Activated CD8-positive, alpha-beta memory T cell treated with anti-CD3 and anti-CD28 coated beads, Interleukin-2, amount 50 U/mL, for 24 hours (primary cell): ENCODE data around the gene ATP10B.

ENCODE experiments used
- DNase-seq: peaks from one replicate; pipeline ENCODE4 v3.0.0-alpha.2; 2020; ENCODE audit errors: extremely low read depth

The ATP10B gene

DNA sequence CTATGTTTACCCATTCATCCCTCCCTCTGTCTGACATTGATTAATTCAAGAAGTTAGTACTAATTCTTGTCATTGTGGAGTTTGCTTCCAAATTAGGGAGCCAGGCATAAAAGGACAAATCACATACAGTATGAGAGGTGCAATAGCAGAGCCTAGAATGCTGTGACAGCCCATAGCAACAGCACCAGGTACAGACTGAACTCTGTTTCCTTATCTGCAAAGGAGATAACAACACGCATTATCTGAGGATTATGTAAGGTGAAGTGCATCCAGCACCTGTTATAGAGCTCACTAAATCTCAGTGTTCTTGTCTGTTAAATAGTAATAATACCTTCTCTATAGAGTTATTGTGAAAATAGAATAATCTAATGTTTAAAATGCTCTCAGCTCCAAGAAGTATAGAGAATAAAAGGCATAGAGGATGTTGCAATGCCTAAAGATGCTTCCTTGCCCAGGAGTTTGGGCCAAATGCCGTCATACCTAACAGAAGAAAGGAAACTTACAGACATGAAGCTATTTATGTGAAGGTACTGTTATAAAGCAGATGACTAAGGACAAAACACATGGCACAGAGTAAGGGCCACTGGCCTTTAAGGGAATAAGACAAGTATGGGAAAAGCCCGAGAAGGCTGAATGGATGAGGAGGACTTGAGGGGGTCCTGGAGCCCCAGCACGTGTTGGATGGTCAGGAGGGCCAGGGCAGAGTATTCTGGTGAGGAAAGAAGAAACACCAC is 214.5 kb downstream of the ATP10B start:
- no peak for DNase-seq

GRCh38 chr5:160635663-160636062 is 216.3 kb downstream of the ATP10B start:
- DNase-seq = no peak

DNA sequence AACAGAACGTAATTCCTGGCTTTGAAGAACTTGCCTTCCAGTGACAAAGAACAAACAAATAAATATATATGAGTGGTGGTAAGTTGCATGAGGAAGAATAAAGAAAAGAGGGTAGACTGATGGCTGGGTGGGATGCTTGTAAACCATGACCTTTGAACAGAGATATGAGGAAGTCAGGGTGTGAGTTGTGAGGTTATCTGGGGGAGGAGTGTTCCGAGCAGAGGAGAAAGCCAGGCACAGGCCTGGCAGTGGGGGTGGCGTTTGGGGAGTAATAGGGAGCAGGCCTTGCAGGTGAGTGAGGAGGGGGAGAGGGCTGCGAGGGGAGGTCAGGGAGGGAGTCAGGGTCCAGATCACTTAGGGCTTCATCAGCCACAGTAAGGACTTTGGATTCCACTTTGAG is 217.0 kb downstream of the ATP10B start:
- no peak for DNase-seq

DNA sequence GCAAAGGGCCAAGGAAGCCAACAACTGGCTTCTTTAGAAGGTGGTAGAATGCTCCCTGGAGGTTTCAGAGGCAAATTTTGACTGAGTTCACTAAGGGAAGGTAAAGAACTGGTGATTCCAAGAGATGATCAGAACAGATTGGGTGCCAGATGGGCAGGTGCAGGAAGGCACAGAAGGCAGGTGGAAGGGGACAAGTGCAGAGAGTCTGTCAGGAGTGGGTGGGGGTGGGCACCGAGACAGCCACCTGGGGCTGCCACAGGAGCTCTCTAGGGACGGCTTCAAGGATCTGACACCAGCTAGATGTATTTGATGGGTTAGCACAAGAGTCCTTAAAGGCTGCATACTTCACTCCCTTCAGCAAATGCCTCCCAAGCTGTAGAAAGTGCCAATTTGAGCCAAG is 223.0 kb downstream of the ATP10B start:
- no peak for DNase-seq

DNA sequence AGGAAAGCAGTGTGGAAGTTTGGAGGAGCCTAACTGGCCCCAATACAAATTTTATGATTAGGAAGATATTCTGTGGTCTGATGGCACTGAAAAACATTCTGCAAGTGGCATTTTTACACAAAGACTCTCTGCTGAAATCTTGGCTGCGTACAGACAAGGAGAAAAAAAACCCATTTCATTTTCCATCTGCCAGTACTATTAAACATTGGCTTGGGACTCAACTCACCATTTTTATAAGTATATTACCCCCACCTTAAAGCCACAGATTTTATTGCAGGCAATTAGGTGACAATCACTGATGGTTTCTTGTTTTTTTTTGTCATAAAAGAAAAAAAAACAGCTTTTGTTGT is 223.4 kb downstream of the ATP10B start:
- DNase-seq = no peak

DNA sequence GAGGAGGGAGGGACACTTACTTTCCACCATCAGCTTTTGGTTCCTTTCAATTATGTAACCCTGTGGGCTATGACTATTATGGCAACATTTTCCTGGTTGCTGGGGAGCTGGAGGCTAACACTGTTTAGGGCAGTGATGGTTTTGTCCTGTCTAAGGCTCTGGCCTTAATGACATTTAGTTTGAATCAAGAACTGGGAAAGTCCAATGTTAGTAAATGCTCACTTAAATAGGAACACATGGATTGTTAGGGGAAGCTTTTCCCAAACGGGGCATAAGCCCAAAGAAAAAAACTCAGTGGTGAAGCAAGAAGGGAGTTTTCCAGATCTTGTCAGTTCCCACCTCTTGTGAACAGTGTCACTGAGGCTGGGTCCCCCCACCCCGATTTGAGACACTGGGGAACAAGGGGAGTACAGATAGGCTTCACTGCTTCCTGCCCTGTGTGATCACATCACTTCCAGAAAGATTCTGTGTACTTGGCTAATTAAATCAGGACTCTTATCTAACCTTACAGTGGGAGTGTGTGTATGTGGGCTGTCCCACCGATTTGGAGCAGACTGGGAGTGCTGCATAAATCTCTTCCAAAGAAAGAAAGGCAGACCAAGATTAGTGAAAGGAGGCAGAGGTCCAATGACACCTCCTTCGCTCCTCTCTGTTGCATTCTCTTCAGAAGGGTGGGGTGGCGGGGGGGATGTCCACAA is 223.9 kb downstream of the ATP10B start:
- DNase-seq = no peak

GRCh38 chr5:160626322-160626721 is 225.7 kb downstream of the ATP10B start:
- DNase-seq = no peak

- no peak for DNase-seq
Observed at GRCh38 chr5:160621526-160621925, 230.5 kb downstream of the ATP10B start.

DNA sequence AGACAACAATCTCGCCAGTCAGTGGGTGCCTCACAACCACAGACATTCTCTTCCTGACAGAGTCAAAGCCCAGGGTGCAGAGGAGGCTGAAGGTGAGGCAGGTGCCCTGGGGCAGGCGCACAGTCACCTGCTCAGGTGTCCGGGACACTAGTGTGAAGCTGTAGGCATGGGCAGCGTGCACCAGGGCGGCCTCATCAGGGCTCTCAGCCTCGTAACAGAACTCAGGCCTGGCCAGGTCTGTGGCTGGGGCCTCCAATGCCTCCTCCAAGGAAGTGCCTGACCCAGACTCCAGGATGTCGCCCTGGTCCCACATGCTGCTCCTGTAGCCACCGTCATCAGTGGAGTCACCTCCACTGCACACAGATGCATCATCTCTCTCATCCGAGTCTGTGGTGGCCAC is 231.6 kb downstream of the ATP10B start:
- no peak for DNase-seq

- no peak for DNase-seq
Observed at GRCh38 chr5:160619381-160619780, 232.6 kb downstream of the ATP10B start.

GRCh38 chr5:160618286-160618685 is 233.7 kb downstream of the ATP10B start:
- DNase-seq = no peak

GRCh38 chr5:160616712-160617497 is 235.1 kb downstream of the ATP10B start:
- no peak for DNase-seq

GRCh38 chr5:160614136-160614535 is 237.9 kb downstream of the ATP10B start:
- DNase-seq = no peak

DNA sequence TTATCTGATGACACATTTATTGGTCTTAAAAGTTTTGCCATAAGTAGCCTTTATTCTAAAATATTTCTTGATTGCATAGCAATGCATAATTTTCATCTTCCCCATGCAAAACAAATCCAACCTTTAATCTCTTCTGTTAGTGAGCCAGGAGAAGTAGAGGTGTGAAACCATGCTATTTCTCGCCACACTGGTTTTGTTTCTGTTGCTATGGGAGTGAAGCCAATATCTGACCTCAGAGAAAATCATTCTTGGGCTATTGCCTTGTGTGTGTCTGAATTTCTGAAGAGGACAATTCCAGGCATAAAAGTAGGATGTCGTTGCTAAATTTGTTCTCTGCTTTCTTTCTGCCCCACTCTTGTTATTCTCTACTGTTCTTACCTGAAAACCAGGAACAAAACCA is 246.7 kb downstream of the ATP10B start:
- no peak for DNase-seq

- no peak for DNase-seq
Observed at GRCh38 chr5:160604484-160604883, 247.5 kb downstream of the ATP10B start.

- no peak for DNase-seq
Observed at GRCh38 chr5:160602744-160603143, 249.3 kb downstream of the ATP10B start.

DNA sequence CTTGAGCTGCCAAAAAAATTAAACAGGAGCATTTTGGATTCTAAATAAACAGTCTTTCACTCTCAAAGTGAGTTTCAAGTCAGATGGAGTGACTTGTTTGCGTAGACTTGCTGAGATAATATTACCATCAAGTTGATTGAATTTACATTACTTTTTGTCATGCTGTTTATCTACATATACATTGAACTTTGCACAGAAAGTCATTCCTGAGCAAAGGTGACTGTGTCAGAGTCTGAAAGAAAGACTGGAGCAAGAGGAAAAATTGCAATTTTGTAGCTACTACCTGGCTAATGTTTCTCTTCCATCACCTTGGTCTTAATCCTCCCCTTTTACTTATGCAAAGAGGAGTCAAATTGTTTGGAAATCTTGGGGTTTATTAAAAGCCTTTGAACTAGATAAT is 251.0 kb downstream of the ATP10B start:
- DNase-seq = no peak

DNA sequence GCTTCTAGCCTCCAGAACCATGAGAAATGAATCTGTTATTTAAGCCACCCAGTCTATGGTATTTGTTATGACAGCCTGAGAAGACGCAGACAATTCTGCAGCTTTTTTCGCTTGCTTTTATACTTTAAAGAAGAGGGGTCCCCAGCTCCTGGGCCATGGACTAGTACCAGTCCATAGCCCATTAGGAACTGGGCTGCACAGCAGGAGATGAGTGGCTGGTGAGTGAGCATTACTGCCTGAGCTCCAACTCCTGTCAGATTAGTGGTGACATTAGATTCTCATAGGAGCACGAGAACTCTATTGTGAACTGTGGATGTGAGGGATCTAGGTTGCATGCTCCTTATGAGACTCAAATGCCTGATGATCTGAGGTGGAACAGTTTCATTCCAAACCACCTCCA is 278.7 kb downstream of the ATP10B start:
- DNase-seq = no peak

DNA sequence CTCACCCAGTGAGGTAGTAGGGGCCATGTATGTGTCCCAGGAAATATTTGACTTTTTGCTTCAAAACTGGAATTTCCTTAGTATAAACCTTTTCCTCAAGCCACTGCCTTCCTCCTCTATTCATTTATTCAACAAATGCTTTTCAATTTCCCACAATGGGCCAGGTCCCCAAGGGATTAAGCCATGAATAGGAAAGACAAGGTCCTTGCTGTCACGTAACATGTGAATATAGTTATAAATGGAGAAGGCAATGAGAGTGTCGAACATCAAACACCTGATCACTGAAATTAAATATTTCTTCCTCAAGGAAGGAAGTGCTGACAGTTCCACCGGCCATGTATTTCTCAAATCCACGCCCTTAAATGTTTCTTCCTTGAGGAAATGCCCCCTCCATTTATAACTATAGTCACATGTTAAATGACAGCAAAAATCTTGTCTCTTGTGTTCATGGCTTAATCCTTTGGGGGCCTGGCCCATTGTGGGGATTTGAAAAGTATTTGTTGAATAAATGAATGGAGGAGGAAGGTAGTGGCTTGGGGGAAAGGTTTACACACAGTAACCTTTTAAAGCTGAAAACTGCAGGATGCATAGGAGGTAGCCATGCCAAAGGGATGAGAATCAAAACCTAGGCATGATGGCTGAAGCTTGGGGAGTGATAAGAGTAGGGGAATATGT is 284.8 kb downstream of the ATP10B start:
- DNase-seq = no peak

DNA sequence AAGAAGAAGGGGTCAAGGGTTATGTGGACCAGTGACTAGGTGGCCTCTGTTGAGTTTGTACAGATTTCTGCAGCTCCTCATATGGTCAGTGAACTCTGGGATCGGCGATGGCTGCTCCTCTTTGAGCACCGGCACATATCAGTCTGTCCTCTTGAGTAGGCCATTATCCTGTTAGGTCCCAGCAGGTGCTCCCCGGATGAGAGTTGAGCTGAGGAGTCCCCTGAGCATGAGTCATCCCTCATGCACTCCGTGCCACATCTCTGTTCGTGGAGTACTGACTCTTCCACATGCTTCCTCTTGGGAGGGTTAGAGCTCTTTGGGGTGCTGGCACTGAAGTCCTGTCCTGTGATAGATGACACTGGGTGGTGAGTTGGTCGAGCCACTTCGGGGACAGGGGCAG is 286.6 kb downstream of the ATP10B start:
- no peak for DNase-seq

DNA sequence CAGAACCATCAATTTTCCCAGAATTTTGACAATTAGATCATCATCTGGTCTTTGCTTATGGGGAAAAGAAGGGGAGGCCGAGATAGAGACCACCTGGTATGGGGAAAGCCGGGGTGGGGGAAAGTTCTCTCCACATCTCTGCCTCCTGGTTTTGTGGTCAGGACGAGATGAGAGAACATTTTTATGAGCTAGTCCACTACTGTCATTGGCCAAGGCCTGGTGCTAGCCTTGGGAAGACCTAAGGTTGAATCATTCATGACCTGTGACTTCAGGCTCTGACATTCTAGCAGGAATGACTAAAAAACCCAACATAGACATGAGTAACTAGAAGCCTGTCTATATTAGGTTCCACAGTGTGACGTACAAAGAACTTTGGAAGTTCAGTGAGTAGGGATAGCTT is 295.2 kb downstream of the ATP10B start:
- no peak for DNase-seq

GRCh38 chr5:160555971-160556631 is 295.9 kb downstream of the ATP10B start:
- DNase-seq = no peak
